Hematopoietic multipotent progenitor cell treated with erythropoietin and hydrocortisone succinate and interleukin-3 and kit ligand, for 8 days (in vitro differentiated cells): ENCODE measurements around the gene ARHGAP15.

Experiments used
- DNase-seq: peaks from one replicate; pipeline ENCODE4 v3.0.0-alpha.2; 2015

The ARHGAP15 gene

GRCh38 chr2:143229952-143230351, 100.7 kb downstream of the ARHGAP15 start:
- DNase-seq, result no peak

DNA sequence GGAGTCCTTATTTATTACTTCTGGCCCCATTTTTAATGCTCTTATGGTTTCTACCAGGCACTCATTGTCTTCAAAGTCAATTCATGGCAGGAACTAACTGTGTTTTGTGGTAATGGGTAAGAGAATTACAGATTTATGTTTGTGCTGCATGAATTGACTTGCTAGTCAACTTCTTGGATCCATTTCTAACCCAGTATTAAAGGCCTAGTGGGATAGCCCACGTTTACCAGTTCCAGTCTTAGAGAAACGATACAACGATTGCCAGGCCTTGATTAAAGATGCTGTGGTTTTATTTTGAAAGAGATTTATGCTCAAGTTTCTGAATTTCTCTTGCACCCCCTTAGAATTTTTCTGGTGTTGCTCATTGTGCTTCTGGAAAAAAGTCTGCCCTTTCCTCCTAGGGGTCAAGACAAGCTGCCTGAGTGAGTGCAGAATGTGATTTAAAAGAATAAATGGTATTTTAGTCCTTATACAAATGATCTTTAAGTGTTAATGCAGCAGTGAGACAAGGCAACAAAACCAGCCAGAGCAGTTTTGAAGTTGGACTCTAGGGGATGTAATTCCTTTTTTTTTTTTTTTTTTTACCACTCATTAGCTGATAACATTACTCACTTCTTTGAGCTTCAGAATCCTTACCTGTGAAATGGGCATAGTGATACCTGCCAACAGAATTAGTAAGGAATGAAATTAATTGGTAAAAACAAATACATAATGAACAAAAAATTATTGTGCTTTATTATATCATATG, 101.5 kb downstream of the ARHGAP15 start:
- DNase-seq, result no peak

DNA sequence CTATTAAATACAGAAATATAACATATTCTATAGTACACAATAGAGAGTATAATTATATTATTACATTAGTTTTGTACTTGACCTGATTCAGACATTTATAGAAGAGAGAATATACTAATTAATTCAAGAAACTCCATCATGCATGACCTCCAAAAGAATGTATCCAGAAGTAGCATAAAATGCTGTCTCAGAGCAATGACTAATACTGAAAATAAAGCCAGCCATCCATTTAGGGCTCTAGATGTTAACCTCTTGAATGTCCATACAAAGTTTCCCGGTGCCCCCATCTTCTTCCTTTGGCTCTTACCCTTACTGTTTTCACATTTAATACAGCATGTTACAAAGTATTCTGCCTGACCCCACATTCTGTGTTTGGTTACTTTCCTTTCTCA, 102.0 kb downstream of the ARHGAP15 start:
- DNase-seq, result no peak

GRCh38 chr2:143237146-143237777, 108.0 kb downstream of the ARHGAP15 start:
- DNase-seq, result no peak

GRCh38 chr2:143241403-143242088, 112.3 kb downstream of the ARHGAP15 start:
- DNase-seq, result no peak

DNA sequence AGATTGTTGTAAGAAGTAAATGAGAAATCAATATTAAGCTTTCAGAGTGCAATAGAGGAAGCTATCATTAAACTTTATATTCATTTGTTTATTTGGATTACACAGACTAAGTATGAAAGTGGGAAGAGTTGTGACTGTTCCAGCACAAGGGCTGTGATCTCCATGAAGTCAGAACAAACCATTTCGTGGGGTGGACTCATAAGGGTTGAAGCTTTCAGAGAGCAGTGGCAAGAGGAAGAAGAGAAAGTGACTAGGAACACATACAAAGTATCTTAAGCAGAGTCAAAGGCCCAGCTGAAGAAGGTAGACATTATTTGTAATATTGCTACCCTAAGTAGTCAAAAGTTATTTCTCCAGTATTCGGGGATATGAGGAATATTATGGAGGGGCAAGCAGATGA, 117.0 kb downstream of the ARHGAP15 start:
- DNase-seq, result no peak

GRCh38 chr2:143246815-143247744, 117.9 kb downstream of the ARHGAP15 start:
- no peak for DNase-seq

- no peak for DNase-seq
These were observed 119.4 kb downstream of the ARHGAP15 start for GRCh38 chr2:143248631-143249030.

GRCh38 chr2:143251681-143252080, 122.5 kb downstream of the ARHGAP15 start:
- no peak for DNase-seq

DNA sequence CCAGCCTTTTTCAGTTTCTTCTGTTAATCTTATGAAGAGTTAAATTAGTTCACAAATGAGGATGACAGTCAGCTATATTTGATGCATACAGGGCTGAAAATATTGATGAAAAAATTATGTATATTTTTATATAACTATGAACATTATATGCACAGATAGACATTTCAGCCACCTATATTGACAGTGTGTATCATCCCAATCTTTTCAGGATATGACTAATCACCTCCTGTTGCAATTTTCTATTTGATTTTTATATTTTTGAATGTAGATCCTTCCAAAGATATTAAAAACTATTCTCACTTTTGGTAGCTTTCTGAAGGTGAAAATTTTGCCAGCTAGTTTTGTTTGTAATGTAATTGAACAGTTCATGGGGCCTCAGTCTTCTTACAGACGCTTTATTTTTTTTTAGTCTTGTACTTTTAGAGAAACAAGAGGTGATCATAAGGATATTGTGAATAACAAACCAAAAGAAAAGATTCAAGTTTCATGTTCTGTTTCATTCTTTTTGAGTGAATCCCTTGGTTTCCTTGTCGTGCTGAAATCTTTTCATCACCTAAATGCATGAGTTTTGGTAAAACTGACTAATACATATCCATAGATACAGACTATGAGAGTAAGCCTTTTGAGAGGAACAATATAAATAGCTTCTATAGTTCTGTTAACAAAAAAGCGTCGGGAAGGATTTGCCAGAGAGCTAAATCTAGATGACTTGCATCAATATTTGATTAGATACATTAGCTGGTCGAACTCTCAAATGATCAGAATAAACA, 123.1 kb downstream of the ARHGAP15 start:
- DNase-seq, result no peak

GRCh38 chr2:143254110-143254509, 124.9 kb downstream of the ARHGAP15 start:
- no peak for DNase-seq

DNA sequence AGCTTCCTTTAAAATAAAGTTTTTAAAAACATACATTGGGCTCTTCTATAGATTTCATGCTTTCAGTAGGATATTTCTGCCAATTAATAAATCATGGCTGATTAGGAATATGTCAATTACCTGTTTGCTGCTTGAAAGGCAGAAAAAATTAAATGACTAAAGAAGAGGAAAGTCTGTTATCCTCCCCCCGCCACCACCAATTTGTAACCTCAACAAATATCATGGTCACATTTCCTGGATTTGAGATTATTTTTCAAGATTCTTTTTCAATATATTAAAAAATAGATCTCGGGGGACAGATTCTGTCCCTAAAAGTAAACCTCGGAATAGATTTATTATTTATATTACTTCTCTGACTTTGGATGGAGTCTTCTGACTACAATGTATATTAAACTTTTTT, 125.9 kb downstream of the ARHGAP15 start:
- no peak for DNase-seq

DNA sequence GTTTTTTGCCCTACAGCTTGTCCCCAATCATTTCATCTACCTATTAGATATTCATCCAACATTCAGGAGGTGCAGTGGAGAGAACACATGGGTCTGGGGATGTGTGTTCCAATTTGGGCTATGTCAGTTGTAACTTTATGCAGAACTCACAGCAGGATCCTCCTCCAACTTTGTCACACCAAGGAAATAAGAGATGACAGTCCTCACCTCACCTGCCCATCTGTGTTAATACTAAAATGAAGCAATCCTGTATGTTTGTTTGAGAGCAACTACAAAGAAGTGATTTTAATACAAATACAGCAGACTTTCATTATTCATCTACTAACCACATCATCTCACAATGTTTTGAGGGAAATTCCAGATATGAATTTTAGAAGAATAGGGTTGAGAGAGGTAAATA, 126.7 kb downstream of the ARHGAP15 start:
- no peak for DNase-seq

DNA sequence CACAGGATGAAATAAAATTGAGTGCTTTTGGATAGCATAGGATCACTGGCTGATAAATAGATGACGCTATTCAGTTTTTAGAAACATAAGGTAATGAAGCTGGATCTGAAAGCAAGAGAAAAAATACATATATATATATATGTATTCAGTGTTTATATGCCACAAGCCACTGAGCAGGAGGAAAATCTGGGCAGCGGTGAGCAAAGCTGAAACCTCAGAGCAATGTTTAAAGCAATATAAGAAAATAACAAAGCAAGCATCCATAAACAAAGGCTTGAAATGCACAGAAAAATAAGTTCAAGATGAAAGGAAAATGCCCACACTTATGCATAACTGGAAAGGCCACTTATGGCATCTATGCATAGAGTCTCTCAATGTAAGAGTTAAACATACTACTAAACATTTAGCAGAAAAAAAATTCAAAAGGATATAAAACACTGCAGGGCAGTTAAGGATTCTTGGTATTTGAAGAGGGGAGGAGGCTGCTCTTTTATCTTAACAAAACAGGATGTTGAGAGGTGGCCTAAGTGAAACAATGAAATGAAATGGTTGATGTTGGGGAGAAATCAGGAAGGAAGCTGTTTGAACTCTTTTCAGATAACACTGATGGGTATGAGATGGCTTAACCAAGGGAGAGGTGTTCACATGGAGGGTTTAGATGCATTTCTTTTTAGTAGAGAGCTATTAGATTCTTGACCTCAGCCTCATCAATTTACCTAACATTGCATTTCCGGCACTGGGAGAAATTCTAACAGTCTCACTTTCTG, 129.1 kb downstream of the ARHGAP15 start:
- peak; percentile 84 for DNase-seq

- peak; percentile 86 for DNase-seq
These were observed 130.2 kb downstream of the ARHGAP15 start for GRCh38 chr2:143259368-143259958.

- DNase-seq, result peak; percentile 9
These were observed 132.8 kb downstream of the ARHGAP15 start for GRCh38 chr2:143261986-143262385.

DNA sequence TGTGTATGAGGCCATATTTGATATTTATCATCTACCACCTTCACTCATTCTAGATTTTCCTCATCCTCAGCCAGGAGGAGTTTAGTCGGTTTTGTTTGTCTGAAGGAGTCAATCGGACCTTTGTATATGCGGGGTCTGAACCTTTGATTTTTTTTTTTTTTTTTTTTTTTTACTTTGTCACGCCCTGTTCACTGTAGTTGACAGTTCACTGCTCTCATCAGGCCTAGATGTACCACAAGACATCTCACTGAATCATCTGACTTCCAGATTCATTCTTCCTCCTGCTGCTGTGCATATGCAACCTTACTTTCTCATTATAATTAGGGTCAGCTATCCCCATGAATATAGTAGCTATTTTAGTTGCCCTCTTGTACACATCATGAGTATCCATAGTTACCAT, 133.2 kb downstream of the ARHGAP15 start:
- no peak for DNase-seq

DNA sequence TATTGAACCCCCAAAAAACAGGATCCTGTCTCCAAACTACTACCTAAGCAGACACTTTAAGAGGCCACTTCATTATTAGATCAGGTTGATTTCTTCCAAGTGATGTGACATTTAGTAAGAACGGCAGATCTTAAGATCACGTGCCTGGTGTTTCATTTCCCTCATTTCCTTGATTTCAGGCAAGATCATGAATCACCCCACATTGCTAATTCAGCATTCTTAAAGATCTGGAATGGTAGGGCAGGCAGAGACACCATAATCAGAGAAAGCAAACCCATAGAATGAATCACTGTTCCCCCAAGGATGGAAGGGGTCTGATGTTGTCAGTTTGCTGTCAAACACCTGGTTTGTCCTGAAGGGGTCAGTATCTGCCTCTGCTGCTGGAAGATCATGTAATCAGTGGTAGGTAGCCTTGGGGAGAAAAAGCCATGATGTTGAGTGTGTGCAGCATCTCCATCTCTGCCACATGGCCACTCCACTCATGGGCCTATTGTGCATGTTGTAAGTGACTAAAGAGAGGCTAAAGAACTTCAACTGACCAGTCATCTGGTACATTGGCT, 133.9 kb downstream of the ARHGAP15 start:
- DNase-seq, result peak; percentile 20

GRCh38 chr2:143264851-143265250, 135.6 kb downstream of the ARHGAP15 start:
- no peak for DNase-seq

- no peak for DNase-seq
These were observed 150.5 kb downstream of the ARHGAP15 start for GRCh38 chr2:143279672-143280071.
